OCI-LY1 (cell line): Measurements from ENCODE around the gene SLAMF7.

Experiments used
- H2AFZ ChIP-seq: fragments of 200-600 bp; sonication (generic), shearing (Covaris generic); 2 replicates; pipeline ENCODE4 v1.6.0; 2014; ENCODE audit warnings: antibody characterized with exemption, mild to moderate bottlenecking, low read length
- H3F3A ChIP-seq: fragments of 200-600 bp; sonication (generic), shearing (Covaris generic); 2 replicates; pipeline ENCODE4 v1.6.0; 2014; ENCODE audit warnings: mild to moderate bottlenecking, antibody characterized with exemption, low read length, moderate library complexity; ENCODE audit not compliant: insufficient read depth
- H3K27ac ChIP-seq: fragments of 200-600 bp; sonication (generic); 2 replicates; pipeline ENCODE4 v1.5.1; 2014; ENCODE audit warnings: low read length, mixed run types, mild to moderate bottlenecking, low read depth; ENCODE audit not compliant: poor library complexity, severe bottlenecking
- H3K27me3 ChIP-seq: fragments of 200-600 bp; sonication (generic); 2 replicates; pipeline ENCODE4 v1.6.0; 2014; ENCODE audit warnings: antibody characterized with exemption, mild to moderate bottlenecking, low read length, moderate library complexity; ENCODE audit not compliant: insufficient read depth
- H3K36me3 ChIP-seq: fragments of 200-600 bp; sonication (generic); 2 replicates; pipeline ENCODE4 v1.6.1; 2014; ENCODE audit warnings: mild to moderate bottlenecking, antibody characterized with exemption, low read length, moderate library complexity, mixed read lengths; ENCODE audit not compliant: insufficient read depth
- H3K4me1 ChIP-seq: fragments of 200-600 bp; sonication (generic); 2 replicates; pipeline ENCODE4 v1.5.1; 2014; ENCODE audit warnings: mild to moderate bottlenecking, low read length, moderate library complexity; ENCODE audit not compliant: insufficient read depth, severe bottlenecking
- H3K4me2 ChIP-seq: fragments of 200-600 bp; sonication (generic), shearing (Covaris generic); 2 replicates; pipeline ENCODE4 v1.6.1; 2014; ENCODE audit warnings: low read length
- H3K4me3 ChIP-seq: fragments of 200-600 bp; sonication (generic); 2 replicates; pipeline ENCODE4 v1.5.1; 2014; ENCODE audit warnings: low read length, low read depth, mild to moderate bottlenecking, mixed read lengths; ENCODE audit not compliant: poor library complexity, severe bottlenecking
- H3K79me2 ChIP-seq: fragments of 200-600 bp; shearing (Covaris generic); 2 replicates; pipeline ENCODE4 v1.6.1; 2016; ENCODE audit warnings: mixed run types, low read length, mixed read lengths; ENCODE audit not compliant: insufficient read depth
- H3K9ac ChIP-seq: fragments of 200-600 bp; sonication (generic), shearing (Covaris generic); 2 replicates; pipeline ENCODE4 v1.6.1; 2014; ENCODE audit warnings: mild to moderate bottlenecking, low read length, mixed read lengths
- H3K9me2 ChIP-seq: fragments of 200-600 bp; sonication (generic), shearing (Covaris generic); 2 replicates; pipeline ENCODE4 v1.6.1; 2014; ENCODE audit warnings: low read depth, mild to moderate bottlenecking, low read length, mixed read lengths
- H3K9me3 ChIP-seq: fragments of 200-600 bp; shearing (Covaris generic); 2 replicates; pipeline ENCODE4 v1.6.1; 2014; ENCODE audit warnings: low read length, mixed read lengths
- H4K20me1 ChIP-seq: fragments of 200-600 bp; sonication (generic), shearing (Covaris generic); 2 replicates; pipeline ENCODE4 v1.6.0; 2016; ENCODE audit warnings: mild to moderate bottlenecking, low read length; ENCODE audit not compliant: insufficient read depth
- EZH2 ChIP-seq: fragments of 200-600 bp; sonication (generic), shearing (Covaris generic); IDR thresholded peaks from 2 replicates; pipeline ENCODE4 v1.8.0; 2017; ENCODE audit warnings: borderline replicate concordance, mixed run types, mild to moderate bottlenecking, antibody characterized with exemption, low read length, moderate library complexity, mixed read lengths
- TF ChIP-seq, protein P1 (sequence below): fragments of 200-600 bp; sonication (generic), shearing (Covaris generic); IDR thresholded peaks from 2 replicates; pipeline ENCODE4 v1.5.1; 2017; ENCODE audit warnings: mild to moderate bottlenecking, antibody characterized with exemption, low read length, moderate library complexity, mixed read lengths

SLAMF7 gene

DNA sequence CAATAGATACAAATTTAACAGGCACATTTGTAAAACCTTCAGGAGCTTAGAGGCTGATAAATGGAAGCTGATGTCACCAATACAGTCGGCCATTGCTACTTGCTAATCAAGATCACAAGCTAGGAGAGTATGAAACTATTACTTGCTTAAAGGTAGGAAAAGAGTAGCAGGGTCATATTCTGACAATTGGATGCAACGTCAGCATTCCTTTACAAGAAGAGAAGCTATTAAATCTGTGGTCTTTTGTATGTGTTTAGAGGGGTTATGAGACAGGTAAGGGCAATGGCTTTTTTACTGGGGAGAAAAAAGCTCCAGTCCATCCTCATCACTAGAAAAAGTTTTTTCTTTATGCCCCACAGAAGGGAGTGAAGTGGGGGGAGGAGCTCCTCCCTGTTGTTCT lies 15.7 kb upstream of the SLAMF7 start:
- H3K9me2 ChIP-seq = no peaks in the 10 kb centered on the region
- H3K4me3 ChIP-seq = no peak overlapping the region
- H3K36me3 ChIP-seq = no peaks in the 10 kb centered on the region
- H3K9ac ChIP-seq = no peak overlapping the region
- H4K20me1 ChIP-seq = no peaks in the 10 kb centered on the region
- no peak overlapping the region for H2AFZ ChIP-seq
- no peaks in the 10 kb centered on the region for H3K79me2 ChIP-seq
- no peaks in the 10 kb centered on the region for H3K27me3 ChIP-seq
- TF ChIP-seq, protein P1, sequence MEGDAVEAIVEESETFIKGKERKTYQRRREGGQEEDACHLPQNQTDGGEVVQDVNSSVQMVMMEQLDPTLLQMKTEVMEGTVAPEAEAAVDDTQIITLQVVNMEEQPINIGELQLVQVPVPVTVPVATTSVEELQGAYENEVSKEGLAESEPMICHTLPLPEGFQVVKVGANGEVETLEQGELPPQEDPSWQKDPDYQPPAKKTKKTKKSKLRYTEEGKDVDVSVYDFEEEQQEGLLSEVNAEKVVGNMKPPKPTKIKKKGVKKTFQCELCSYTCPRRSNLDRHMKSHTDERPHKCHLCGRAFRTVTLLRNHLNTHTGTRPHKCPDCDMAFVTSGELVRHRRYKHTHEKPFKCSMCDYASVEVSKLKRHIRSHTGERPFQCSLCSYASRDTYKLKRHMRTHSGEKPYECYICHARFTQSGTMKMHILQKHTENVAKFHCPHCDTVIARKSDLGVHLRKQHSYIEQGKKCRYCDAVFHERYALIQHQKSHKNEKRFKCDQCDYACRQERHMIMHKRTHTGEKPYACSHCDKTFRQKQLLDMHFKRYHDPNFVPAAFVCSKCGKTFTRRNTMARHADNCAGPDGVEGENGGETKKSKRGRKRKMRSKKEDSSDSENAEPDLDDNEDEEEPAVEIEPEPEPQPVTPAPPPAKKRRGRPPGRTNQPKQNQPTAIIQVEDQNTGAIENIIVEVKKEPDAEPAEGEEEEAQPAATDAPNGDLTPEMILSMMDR = no peak
- TF ChIP-seq EZH2 = no peak
- H3K9me3 ChIP-seq = no peaks in the 10 kb centered on the region
- no peaks in the 10 kb centered on the region for H3F3A ChIP-seq
- H3K4me2 ChIP-seq = no peak overlapping the region
- peaks cover 45% of the 10 kb centered on the region for H3K4me1 ChIP-seq
- no peak overlapping the region for H3K27ac ChIP-seq

DNA sequence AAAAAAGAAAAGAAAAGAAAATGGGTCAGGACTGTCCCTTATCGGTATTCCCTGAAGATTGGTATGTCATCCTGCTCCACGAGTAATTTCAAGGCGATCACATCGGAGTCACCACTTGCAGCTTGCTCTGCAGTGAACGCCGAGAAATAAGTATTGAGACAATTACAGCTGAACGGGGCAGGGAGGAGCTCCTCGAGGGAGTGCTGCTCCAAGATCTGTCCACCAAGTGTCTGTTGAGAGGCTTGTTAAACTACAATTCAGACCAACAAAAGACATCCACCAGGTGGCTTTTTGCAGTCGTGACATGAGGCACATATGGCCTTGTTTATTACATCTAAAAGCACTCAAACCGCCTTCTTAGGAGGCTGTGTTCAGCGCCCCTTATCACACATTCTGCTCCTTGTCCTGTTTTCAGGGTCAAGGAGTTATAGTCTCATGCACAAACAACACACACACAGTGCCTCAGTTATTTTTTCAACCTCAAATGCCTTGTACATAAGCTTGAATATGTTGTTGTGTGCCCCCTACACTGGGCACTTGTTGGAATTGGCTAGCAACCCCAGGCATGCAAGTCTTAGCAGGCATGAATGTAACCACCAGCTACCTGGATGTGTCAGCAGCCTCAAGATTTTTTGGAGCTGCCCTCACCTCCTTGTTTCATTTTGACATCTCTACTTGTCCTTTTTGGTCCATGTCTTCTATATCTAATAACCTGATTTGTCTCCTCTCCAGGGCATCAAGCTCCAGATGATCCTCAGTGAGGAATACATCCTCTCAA lies 14.4 kb upstream of the SLAMF7 start:
- Histone ChIP-seq H3K27me3 (no peaks in the 10 kb centered on the region), H3K36me3 (no peaks in the 10 kb centered on the region), H3K4me2 (no peak overlapping the region; the same call in 1 of the 2 replicates), H3K27ac (peak overlapping the region; percentile 33), H3K9me3 (no peaks in the 10 kb centered on the region), H2AFZ (0 out of 2 replicates have a peak overlapping the region, but pooled peaks have one; percentile 4), H3K79me2 (no peaks in the 10 kb centered on the region), H3K4me1 (peaks cover 45% of the 10 kb centered on the region), H3K9me2 (no peaks in the 10 kb centered on the region), H3K9ac (no peak overlapping the region; the same call in 1 of the 2 replicates), H4K20me1 (no peaks in the 10 kb centered on the region), H3F3A (no peaks in the 10 kb centered on the region), H3K4me3 (no peak overlapping the region)
- no peak for TF ChIP-seq EZH2
- TF ChIP-seq, protein P1 = peak; percentile 29; the same call in 1 of the 2 replicates

DNA sequence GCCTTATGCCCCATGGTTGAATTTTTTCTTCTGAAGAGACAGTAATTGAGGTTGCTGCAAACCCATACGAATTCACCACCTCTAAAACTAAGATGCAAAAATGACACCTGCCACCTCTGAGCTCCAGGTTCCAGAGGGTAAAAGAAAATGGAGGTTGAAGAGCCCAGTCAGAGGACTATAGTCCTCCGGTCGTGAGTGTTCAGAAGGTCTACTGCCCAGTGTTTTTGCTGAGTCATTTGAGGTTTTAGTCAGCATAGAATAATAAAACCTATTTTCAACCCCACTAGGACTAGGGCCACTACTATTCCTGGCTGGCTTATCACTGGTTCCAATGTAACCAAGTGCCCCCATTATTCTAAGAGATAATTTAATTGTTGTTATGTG lies 12.9 kb upstream of the SLAMF7 start:
- no peaks in the 10 kb centered on the region for H3K27me3 ChIP-seq
- peak overlapping the region; percentile 33 for H3K27ac ChIP-seq
- peak overlapping the region; percentile 32; the same call in 1 of the 2 replicates for H3K4me2 ChIP-seq
- H3K4me1 ChIP-seq = peaks cover 45% of the 10 kb centered on the region
- no peak overlapping the region for H2AFZ ChIP-seq
- no peaks in the 10 kb centered on the region for H3K9me2 ChIP-seq
- H3K9me3 ChIP-seq = no peaks in the 10 kb centered on the region
- H3K9ac ChIP-seq = peak overlapping the region; percentile 43
- no peak overlapping the region for H3K4me3 ChIP-seq
- H3K79me2 ChIP-seq = no peaks in the 10 kb centered on the region
- H3K36me3 ChIP-seq = no peaks in the 10 kb centered on the region
- no peak for TF ChIP-seq EZH2
- TF ChIP-seq, protein P1 = no peak
- H3F3A ChIP-seq = no peaks in the 10 kb centered on the region
- H4K20me1 ChIP-seq = no peaks in the 10 kb centered on the region
